ENCODE data around the gene ZNF709.
"Not testable (repeated sequence)": the region's sequence is repeated elsewhere in the genome, so short reads cannot be mapped to it uniquely, and the experiment has no call there.

Gene ZNF709

GRCh38 chr19:12484011-12484370 is 625 bp downstream of the ZNF709 start:
- peaks cover 0 to 4% (median under 1%) of the 10 kb centered on the region in 4 experiments for H3K36me3 ChIP-seq (ENCODE audit: control insufficient read depth in 4 of 4, insufficient read depth in 4 of 4, low read length in 3 of 4)
- H3K27me3 ChIP-seq (replicated peaks in 2 of 5; ENCODE audit: control insufficient read depth in 4 of 5, insufficient read depth in 5 of 5, low read length in 4 of 5), result no peaks in the 10 kb centered on the region
- peaks cover 0 to 5% (median 0%) of the 10 kb centered on the region in 5 experiments for H3K9me3 ChIP-seq (ENCODE audit: control extremely low read depth in 1 of 5, control insufficient read depth in 4 of 5, insufficient read depth in 2 of 5, low read depth in 1 of 5, low read length in 4 of 5)
- POLR2A ChIA-PET, result interaction anchor here (3.7 kb wide), 1 partner anchor 11 kb away, joined by 16 read pairs; no protein-coding TSS in a partner anchor
- peak overlapping the region; percentile 71 to 93 (median 87) for H3K4me3 ChIP-seq (ENCODE audit: control insufficient read depth in 1 of 7, extremely low read depth in 1 of 7, insufficient read depth in 4 of 7, low read depth in 2 of 7, low read length in 6 of 7)
- DNase-seq, result no peak
- H3K27ac ChIP-seq (ENCODE audit: insufficient read depth in 1 of 2, low read depth in 1 of 2, low read length in 2 of 2, poor library complexity in 1 of 2, severe bottlenecking in 2 of 2), result peak overlapping the region; percentile 70 to 86
- CTCF ChIA-PET, result interaction anchor here (0.6 to 4.8 kb wide), 3 partner anchors 10 to 52 kb away, joined by 3 to 25 read pairs (median 3); no protein-coding TSS in a partner anchor
- H3K4me1 ChIP-seq (ENCODE audit: control extremely low read depth in 1 of 4, control insufficient read depth in 4 of 4, insufficient read depth in 4 of 4, low read length in 3 of 4), result peaks cover 10 to 45% (median 34%) of the 10 kb centered on the region in 4 experiments
- 1% methylated on average over 9 of the region's 13 CpGs for WGBS (ENCODE audit: insufficient coverage)

GRCh38 chr19:12482509-12482886 is 2.1 kb downstream of the ZNF709 start:
- DNase-seq, result peak; percentile 24 to 86 (median 77)

GRCh38 chr19:12481781-12482508 is 2.7 kb downstream of the ZNF709 start:
- Histone ChIP-seq H3K27me3 (replicated peaks in 2 of 5; ENCODE audit: control insufficient read depth in 4 of 5, insufficient read depth in 5 of 5, low read length in 4 of 5) (no peaks in the 10 kb centered on the region), H3K9me3 (ENCODE audit: control extremely low read depth in 1 of 5, control insufficient read depth in 4 of 5, insufficient read depth in 2 of 5, low read depth in 1 of 5, low read length in 4 of 5) (peaks cover 0 to 5% (median under 1%) of the 10 kb centered on the region in 5 experiments), H3K27ac (ENCODE audit: insufficient read depth in 1 of 2, low read depth in 1 of 2, low read length in 2 of 2, poor library complexity in 1 of 2, severe bottlenecking in 2 of 2) (peak overlapping the region; percentile 59 to 86), H3K4me1 (ENCODE audit: control extremely low read depth in 1 of 4, control insufficient read depth in 4 of 4, insufficient read depth in 4 of 4, low read length in 3 of 4) (peaks cover 10 to 54% (median 36%) of the 10 kb centered on the region in 4 experiments), H3K36me3 (ENCODE audit: control insufficient read depth in 4 of 4, insufficient read depth in 4 of 4, low read length in 3 of 4) (peaks cover 0 to 10% (median 7%) of the 10 kb centered on the region in 4 experiments), H3K4me3 (ENCODE audit: control insufficient read depth in 1 of 7, extremely low read depth in 1 of 7, insufficient read depth in 4 of 7, low read depth in 2 of 7, low read length in 6 of 7) (peak overlapping the region in 6 of 7 experiments; percentile 1 to 92 (median 50))
- CTCF ChIA-PET, result interaction anchor here (0.8 to 4.8 kb wide), 4 partner anchors 14 to 42 kb away, joined by 4 to 25 read pairs (median 6); partner anchors contain the start of gene ZNF443
- 34% methylated on average over 3 of the region's 4 CpGs for WGBS (ENCODE audit: insufficient coverage)
- peak in 2 of 3 donors; percentile 60 to 73 for DNase-seq
- POLR2A ChIA-PET, result interaction anchor here (0.6 to 3.7 kb wide), 4 partner anchors 11 to 81 kb away, joined by 3 to 16 read pairs (median 6); partner anchors contain the start of gene ZNF799

More at GRCh38 chr19:12482509-12482886, 2.1 kb downstream of the ZNF709 start:
- ChIA-PET CTCF (interaction anchor here (0.8 to 4.8 kb wide), 4 partner anchors 14 to 42 kb away, joined by 4 to 25 read pairs (median 6); partner anchors contain the start of gene ZNF443), POLR2A (interaction anchor here (0.6 to 3.7 kb wide), 4 partner anchors 12 to 81 kb away, joined by 3 to 16 read pairs (median 6); partner anchors contain the start of gene ZNF799)
- H3K27me3 ChIP-seq (replicated peaks in 2 of 5; ENCODE audit: control insufficient read depth in 4 of 5, insufficient read depth in 5 of 5, low read length in 4 of 5), result no peaks in the 10 kb centered on the region
- H3K9me3 ChIP-seq (ENCODE audit: control extremely low read depth in 1 of 5, control insufficient read depth in 4 of 5, insufficient read depth in 2 of 5, low read depth in 1 of 5, low read length in 4 of 5), result peaks cover 0 to 5% (median 0%) of the 10 kb centered on the region in 5 experiments
- H3K4me3 ChIP-seq (ENCODE audit: control insufficient read depth in 1 of 7, extremely low read depth in 1 of 7, insufficient read depth in 4 of 7, low read depth in 2 of 7, low read length in 6 of 7), result peak overlapping the region in 6 of 7 experiments; percentile 33 to 92 (median 50)
- peaks cover 10 to 54% (median 36%) of the 10 kb centered on the region in 4 experiments for H3K4me1 ChIP-seq (ENCODE audit: control extremely low read depth in 1 of 4, control insufficient read depth in 4 of 4, insufficient read depth in 4 of 4, low read length in 3 of 4)
- 0% methylated on average over 1 of the region's 2 CpGs for WGBS (ENCODE audit: insufficient coverage)
- H3K36me3 ChIP-seq (ENCODE audit: control insufficient read depth in 4 of 4, insufficient read depth in 4 of 4, low read length in 3 of 4), result peaks cover 0 to 10% (median 7%) of the 10 kb centered on the region in 4 experiments
- peak overlapping the region; percentile 59 to 86 for H3K27ac ChIP-seq (ENCODE audit: insufficient read depth in 1 of 2, low read depth in 1 of 2, low read length in 2 of 2, poor library complexity in 1 of 2, severe bottlenecking in 2 of 2)

- CTCF ChIA-PET, result interaction anchor here (1.1 to 1.3 kb wide), 2 partner anchors 8 to 17 kb away, joined by 3 to 4 read pairs; no protein-coding TSS in a partner anchor
- H3K9me3 ChIP-seq (ENCODE audit: control extremely low read depth in 1 of 5, control insufficient read depth in 4 of 5, insufficient read depth in 2 of 5, low read depth in 1 of 5, low read length in 4 of 5), result peaks cover 2 to 31% (median 11%) of the 10 kb centered on the region in 5 experiments
- H3K4me3 ChIP-seq (ENCODE audit: control insufficient read depth in 1 of 7, extremely low read depth in 1 of 7, insufficient read depth in 4 of 7, low read depth in 2 of 7, low read length in 6 of 7), result no peak overlapping the region
- H3K4me1 ChIP-seq (ENCODE audit: control extremely low read depth in 1 of 4, control insufficient read depth in 4 of 4, insufficient read depth in 4 of 4, low read length in 3 of 4), result peaks cover 4 to 36% (median 21%) of the 10 kb centered on the region in 4 experiments
- peaks cover 0 to 19% (median 10%) of the 10 kb centered on the region in 4 experiments for H3K36me3 ChIP-seq (ENCODE audit: control insufficient read depth in 4 of 4, insufficient read depth in 4 of 4, low read length in 3 of 4)
- POLR2A ChIA-PET, result interaction anchor here (0.5 kb wide), 1 partner anchor 312 kb away, joined by 3 read pairs; no protein-coding TSS in a partner anchor
- DNase-seq, result no peak
- H3K27ac ChIP-seq (ENCODE audit: insufficient read depth in 1 of 2, low read depth in 1 of 2, low read length in 2 of 2, poor library complexity in 1 of 2, severe bottlenecking in 2 of 2), result no peak overlapping the region
- WGBS (ENCODE audit: insufficient coverage), result 64% methylated on average over 3 of the region's 5 CpGs
- H3K27me3 ChIP-seq (replicated peaks in 2 of 5; ENCODE audit: control insufficient read depth in 4 of 5, insufficient read depth in 5 of 5, low read length in 4 of 5), result no peaks in the 10 kb centered on the region
Measured at GRCh38 chr19:12478234-12478941, 6.2 kb downstream of the ZNF709 start.

GRCh38 chr19:12467651-12468050 is 17.0 kb downstream of the ZNF709 start:
- 98% methylated on average over 21 of the region's 33 CpGs for WGBS (ENCODE audit: insufficient coverage)
- H3K9me3 ChIP-seq (ENCODE audit: control extremely low read depth in 1 of 5, control insufficient read depth in 4 of 5, insufficient read depth in 2 of 5, low read depth in 1 of 5, low read length in 4 of 5), result peaks cover 25 to 75% (median 45%) of the 10 kb centered on the region in 5 experiments
- H3K4me1 ChIP-seq (ENCODE audit: control extremely low read depth in 1 of 4, control insufficient read depth in 4 of 4, insufficient read depth in 4 of 4, low read length in 3 of 4); H3K27ac ChIP-seq (ENCODE audit: insufficient read depth in 1 of 2, low read depth in 1 of 2, low read length in 2 of 2, poor library complexity in 1 of 2, severe bottlenecking in 2 of 2); H3K4me3 ChIP-seq (ENCODE audit: control insufficient read depth in 1 of 7, extremely low read depth in 1 of 7, insufficient read depth in 4 of 7, low read depth in 2 of 7, low read length in 6 of 7); H3K27me3 ChIP-seq (replicated peaks in 2 of 5; ENCODE audit: control insufficient read depth in 4 of 5, insufficient read depth in 5 of 5, low read length in 4 of 5); CTCF ChIA-PET; DNase-seq; POLR2A ChIA-PET: not testable (repeated sequence)
- peaks cover 9 to 61% (median 22%) of the 10 kb centered on the region in 4 experiments for H3K36me3 ChIP-seq (ENCODE audit: control insufficient read depth in 4 of 4, insufficient read depth in 4 of 4, low read length in 3 of 4)

GRCh38 chr19:12465211-12465610 is 19.4 kb downstream of the ZNF709 start:
- peak in 2 of 3 donors; percentile 27 to 53 for DNase-seq
- ChIA-PET CTCF (interaction anchor here (1.0 kb wide), 1 partner anchor 30 kb away, joined by 5 read pairs; no protein-coding TSS in a partner anchor), POLR2A (no interaction called here)
- H3K27me3 ChIP-seq (replicated peaks in 2 of 5; ENCODE audit: control insufficient read depth in 4 of 5, insufficient read depth in 5 of 5, low read length in 4 of 5), result no peaks in the 10 kb centered on the region
- H3K4me3 ChIP-seq (ENCODE audit: control insufficient read depth in 1 of 7, extremely low read depth in 1 of 7, insufficient read depth in 4 of 7, low read depth in 2 of 7, low read length in 6 of 7), result no peak overlapping the region
- no peak overlapping the region for H3K27ac ChIP-seq (ENCODE audit: insufficient read depth in 1 of 2, low read depth in 1 of 2, low read length in 2 of 2, poor library complexity in 1 of 2, severe bottlenecking in 2 of 2)
- peaks cover 9 to 57% (median 22%) of the 10 kb centered on the region in 4 experiments for H3K36me3 ChIP-seq (ENCODE audit: control insufficient read depth in 4 of 4, insufficient read depth in 4 of 4, low read length in 3 of 4)
- WGBS (ENCODE audit: insufficient coverage), result 67% methylated on average over 3 of the region's 5 CpGs
- peaks cover 31 to 69% (median 39%) of the 10 kb centered on the region in 5 experiments for H3K9me3 ChIP-seq (ENCODE audit: control extremely low read depth in 1 of 5, control insufficient read depth in 4 of 5, insufficient read depth in 2 of 5, low read depth in 1 of 5, low read length in 4 of 5)
- H3K4me1 ChIP-seq (ENCODE audit: control extremely low read depth in 1 of 4, control insufficient read depth in 4 of 4, insufficient read depth in 4 of 4, low read length in 3 of 4), result no peaks in the 10 kb centered on the region
